Measurements from ENCODE around the gene OLAH.

GRCh38 chr10:15069230-15069629, 25.5 kb downstream of the OLAH start:
- TF ChIP-seq POLR2A (IDR thresholded peaks at IDR 0.05) (no peak), CTCF (IDR thresholded peaks at IDR 0.05) (no peak), EP300 (IDR thresholded peaks at IDR 0.05) (no peak)
